GM21723 (cell line): Measurements from ENCODE around the gene RALA.

ENCODE experiments used
- ATAC-seq: cut with Tn5 transposase; IDR thresholded peaks from one replicate; pipeline ENCODE4 v1.9.1; 2021; ENCODE audit warnings: mild to moderate bottlenecking, moderate library complexity; ENCODE audit not compliant: unreplicated experiment

The RALA gene, protein sequence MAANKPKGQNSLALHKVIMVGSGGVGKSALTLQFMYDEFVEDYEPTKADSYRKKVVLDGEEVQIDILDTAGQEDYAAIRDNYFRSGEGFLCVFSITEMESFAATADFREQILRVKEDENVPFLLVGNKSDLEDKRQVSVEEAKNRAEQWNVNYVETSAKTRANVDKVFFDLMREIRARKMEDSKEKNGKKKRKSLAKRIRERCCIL

DNA sequence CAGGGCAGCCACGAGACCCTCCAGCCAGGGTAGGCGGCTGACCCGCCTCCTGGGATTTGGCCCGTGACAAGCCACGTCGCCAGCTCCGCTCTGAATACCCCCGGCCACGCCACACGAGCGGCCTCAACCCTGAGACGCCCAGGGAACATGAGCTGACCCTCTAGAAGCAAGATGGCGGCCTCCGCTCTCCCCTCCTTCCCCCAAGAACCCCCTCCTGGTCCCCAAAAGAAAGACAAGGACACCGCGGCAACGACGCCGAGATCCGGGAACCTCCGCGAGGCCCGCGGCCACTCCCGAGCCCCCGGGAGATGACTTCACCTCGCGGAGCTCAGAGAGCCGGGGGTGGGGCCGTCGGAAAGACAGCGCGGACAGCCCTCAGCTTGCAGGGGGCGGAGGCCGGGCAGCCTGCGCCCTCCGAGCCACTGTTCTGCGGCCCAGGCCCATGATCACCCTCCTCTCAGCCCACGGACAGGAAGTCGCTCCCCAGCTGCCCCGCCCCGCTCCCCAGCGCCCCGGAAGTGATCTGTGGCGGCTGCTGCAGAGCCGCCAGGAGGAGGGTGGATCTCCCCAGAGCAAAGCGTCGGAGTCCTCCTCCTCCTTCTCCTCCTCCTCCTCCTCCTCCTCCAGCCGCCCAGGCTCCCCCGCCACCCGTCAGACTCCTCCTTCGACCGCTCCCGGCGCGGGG lies at the start of gene RALA:
RALA (plus strand) TSS at position 526 of the 685 bp plus-strand sequence. CDS start 63,096 bp downstream, outside the sequence.
- ATAC-seq = peak; percentile 93

DNA sequence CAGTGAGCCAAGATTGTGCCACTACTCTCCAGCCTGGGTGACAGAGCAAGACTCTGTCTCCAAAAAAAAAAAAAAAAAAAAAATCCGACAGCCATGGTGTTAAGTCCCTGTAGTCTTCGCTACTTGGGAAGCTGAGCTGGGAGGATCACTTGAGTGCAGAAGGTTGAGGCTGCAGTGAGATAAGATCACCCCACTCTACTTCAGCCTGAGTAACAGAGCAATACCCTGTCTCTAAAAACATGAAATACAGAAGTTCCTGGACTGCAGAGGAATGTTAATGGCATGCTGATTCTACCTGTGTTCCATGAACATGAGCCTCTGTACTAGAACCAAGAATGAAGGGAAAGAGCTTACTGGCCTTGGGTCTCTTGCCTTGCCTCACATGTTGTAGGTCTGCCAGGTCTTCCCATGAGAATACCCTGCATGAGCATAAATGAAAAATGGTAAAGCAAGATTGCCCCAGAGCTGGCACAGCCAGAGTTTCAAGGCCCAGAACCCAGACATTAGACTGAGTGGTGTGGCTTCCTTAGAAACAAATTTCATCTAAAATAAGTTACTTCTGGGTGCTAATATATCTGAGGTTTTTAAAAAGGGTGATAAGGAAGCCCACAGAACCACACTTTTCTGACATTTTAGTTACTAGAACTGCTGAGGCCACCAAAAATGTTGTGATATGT lies 48.6 kb upstream of the RALA start:
- no peak for ATAC-seq

DNA sequence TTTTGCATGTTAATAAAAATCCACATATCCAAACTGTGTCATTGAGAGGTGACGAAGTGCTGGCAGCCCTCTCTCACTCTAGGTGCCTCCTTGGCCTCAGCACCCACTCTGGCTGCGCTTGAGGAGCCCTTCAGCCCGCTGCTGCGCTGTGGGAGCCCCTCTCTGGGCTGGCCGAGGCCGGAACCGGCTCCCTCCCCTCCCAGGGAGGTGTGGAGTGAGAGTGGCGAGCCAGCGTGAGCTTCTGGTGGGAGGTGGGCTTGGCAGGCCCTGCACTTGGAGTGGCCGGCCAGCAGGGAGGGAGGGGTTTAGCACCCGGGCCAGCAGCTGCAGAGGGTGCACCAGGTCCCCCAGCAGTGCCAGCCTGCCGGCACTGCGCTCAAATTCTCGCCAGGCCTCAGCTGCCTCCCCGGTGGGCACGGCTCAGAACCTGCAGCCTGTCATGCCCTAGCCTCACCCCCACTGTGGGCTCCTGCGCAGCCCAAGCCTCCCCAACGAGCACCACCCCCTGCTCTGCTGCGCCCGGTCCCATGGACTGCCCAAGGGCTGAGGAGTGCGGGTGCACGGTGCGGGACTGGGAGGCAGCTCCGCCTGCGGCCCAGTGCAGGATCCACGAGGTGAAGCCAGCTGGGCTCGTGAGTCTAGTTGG lies 46.0 kb upstream of the RALA start:
- no peak for ATAC-seq

DNA sequence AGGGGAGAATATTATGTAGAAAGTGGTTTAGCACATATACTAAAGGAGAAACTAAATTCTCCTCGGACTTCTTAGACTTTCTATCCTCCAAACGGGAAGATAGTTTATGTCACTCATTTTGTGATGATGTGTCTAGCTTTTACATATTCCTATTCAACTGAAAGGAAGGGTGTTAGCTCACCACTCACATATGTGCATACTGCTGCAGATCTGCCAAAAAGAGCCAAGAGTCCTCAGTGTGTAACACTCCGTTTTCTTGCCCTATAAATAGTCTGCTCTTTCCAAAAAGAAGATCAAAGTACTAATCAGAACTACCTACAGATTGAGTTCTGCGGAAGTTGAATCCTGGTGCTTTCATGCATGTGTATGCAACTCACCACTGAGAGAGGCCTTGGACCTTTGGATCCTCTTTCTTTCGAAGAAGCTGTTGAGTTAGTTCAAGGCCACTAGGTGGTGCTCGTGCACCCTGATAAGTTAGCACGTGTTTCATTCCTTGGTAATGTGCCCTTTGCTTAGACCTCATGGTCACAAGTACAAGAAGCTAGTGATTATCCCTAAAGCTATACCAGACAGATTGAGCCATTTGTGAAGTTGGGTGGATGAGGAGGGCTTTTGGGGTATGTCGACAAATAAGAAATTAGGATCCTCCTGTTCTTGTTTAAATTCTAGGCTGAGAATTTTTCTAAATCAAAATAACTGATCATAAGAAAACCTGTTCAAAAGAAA lies 43.1 kb upstream of the RALA start:
- peak; percentile 96 for ATAC-seq

DNA sequence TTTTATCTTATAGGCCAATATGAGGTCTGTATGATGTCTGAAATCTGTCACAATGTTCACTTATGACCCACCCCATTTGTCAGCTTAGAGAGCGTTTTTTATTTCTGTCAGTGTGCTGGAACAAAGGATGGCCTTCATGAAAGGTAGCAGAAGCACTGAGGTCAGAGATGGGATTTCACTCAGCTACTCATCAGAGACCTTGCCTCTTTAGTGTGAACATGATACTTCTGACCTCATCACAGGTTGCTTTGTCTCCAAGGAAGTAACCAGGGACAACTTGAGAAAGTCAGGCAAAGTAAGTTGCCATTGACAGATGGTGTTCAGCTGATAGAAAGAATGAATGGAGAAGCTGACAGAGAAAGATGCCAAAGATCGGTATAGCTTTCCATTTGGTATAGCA lies 40.8 kb upstream of the RALA start:
- no peak for ATAC-seq

DNA sequence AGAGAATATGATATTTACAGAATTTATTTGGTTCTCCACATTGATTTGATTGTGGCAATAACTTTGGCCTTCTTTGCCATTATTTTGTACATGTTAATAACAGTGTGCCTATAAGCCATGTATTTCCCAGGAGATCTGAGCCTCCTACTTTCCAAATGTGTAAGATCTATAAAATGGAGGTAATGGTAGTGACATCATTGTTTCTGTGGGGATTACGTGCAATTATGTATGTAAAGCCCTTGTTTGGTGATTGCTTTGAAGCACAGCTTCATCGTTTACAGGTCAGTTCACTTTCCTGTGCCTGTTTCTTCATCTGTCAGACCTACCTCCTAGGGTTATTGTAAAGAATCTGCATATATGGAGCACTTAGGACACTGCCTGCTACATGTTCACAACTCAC lies 39.8 kb upstream of the RALA start:
- ATAC-seq = no peak

DNA sequence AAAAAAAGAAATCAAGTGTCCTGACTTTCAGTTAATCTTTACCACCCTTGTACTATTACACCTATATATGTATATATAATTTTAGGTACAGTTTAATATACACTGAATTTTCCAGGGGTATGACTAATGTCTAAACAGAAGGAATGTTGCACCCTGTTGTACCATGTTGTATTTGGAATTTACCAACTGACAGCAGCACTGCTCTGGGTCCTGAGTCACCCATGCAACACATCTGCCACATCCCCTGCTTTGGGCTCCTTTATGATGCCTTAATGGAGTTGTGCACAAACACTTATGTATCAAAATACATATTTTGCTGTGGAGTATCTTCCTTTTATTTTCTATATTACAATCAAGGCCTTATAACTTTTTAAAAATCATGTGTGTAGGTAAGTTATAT lies 36.0 kb upstream of the RALA start:
- ATAC-seq = no peak

DNA sequence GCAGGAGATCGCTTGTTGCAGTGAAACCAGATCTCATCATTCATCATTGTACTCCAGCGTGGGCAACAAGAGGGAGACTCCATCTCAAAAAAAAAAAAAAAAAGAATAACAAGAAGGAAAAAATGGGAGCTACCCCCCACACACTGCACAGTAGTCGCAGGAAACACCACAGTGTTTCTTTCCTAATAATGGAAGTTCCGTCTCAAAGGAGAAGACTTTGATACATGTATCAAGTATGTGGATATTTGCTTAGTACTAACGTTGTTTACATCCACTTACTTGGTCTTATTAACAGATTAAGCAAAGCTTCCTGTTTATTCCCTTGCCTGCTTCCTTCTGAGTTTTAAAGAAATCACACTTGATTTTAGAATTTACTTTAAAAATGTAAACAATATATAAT lies 35.0 kb upstream of the RALA start:
- no peak for ATAC-seq

DNA sequence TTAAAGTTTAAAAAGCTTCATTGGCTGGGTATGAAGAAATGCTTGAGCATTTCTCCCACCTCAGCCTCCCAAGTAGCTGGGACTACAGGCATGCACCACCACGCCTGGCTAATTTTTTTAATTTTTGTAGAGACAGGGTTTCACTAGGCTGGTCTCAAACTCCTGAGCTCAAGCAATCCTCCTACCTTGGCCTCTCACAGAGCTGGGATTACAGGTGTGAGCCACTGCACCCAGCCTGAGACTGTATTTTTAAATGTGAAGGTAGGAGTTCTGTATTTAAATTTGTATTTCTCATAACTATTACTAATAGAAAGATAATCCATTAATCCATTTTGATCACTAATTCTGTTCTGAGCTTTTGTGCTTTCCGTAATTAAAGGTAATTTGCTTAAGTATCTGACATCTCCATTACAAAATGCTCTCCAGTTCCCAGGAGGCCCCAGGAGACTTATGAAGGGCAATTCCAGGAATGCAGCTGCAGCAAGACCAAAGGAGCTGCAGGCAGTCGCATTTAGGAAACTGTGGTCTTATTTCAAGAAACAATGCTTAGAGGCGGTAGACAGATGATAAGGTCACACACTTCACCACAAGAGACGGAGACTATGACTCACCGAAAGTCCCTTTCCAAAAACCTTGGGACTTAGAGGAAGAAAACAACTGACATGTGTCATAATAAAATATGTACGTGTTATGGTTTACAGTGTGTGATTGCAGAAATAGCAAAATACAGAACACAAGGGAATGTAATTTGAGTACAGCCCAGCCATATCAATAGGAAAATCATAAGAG lies 33.9 kb upstream of the RALA start:
- ATAC-seq = peak; percentile 90

DNA sequence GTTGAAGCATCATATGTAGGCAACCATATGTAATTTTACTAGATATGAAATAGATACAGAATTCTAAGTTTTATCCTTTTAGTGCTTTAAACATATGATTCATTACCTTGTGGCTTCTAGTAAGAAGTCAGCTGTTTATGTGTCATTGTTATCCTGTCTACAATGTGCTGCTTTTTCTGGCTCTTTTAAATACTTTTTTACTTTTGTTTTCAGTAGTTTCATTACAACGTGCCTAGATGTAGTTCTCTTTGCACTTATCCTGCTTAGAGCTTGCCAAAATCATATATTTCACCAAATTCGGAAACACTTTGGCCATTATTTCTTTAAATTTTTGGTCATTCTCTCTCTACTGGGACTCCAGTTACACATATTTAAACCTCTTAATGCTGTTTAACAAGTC lies 30.8 kb upstream of the RALA start:
- peak; percentile 43 for ATAC-seq

DNA sequence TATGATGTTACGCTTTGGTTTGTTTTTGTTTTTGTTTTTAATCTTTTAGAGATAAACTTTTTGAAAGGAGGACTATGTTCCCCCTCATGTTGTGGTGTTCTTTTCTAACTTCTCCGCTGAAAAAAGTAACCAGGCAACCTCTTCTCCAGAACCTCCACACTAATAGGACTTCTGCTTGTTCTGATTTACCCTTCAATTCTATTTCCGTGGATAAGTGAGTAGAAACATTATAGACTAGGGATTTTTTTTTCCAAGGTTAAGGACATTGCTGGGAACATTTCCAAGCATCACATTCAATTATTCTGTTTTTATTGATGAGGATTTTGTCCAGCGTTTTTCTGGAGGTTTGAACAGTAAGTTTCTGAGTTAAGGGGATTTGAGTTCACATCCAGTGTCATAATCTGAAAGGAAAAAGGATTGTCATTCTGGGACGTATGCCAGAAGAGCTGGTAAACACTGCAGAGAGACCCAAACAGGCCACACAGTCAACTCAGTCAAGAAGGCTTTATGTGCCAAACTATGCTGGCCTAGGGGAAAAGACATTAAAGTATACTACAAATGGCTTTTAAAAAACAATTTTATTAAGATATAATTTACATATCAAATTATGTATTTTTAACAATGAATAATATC lies 28.3 kb upstream of the RALA start:
- ATAC-seq = no peak

DNA sequence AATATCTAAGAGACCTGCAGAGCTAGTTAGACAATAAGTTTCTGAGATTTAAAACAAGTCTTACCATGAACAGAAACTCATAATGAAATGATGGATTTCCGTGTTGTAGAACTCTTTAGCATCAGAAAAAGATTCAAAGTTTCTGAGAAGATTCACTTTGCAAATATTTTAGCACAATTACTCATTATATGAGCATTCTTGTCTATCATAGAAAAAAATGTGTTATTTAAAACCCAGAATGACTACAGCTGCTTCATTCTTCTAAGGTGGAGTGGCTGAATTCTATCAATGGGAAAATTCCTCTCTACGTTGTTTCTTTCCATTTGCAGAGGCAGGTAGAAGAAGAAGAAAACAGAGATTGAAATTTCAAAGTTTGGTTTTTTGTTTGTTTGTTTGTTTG lies 21.0 kb upstream of the RALA start:
- no peak for ATAC-seq

DNA sequence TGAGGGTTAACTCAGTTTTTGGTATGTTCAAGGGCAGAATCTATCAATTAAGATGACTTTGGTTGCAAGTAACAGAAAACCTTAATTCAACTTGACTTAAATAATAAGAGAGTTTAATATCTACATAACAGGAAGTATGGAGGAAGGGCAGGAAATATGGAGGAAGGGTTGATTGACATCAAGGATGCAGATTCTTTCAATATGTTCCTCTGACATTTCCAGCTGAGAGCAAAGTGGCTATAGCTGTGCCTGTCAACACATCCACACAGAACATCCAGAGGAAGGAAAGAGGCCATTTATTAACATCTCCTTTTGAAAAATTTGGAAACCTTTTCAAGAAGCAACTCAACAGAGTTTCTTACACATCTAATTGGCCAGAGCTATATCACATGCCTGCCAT lies 19.4 kb upstream of the RALA start:
- no peak for ATAC-seq

DNA sequence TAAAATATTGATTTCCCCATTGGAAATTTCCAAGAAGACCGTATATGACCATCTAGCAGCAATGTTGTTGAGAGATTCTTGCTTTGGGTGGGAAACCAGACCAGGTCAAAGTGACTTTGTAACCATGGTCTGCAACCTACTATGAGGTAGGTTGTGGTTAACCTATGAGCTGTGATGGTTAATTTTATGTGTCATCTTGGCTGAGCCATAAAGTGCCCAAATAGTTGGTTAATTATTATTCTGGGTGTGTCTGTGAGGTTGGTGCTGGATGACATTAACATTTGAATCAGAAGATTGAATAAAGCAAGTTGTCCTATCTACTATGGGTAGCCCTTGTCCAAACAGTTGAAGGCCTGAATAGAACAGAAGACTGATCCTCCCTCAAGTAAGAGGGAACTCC lies 18.3 kb upstream of the RALA start:
- ATAC-seq = no peak

DNA sequence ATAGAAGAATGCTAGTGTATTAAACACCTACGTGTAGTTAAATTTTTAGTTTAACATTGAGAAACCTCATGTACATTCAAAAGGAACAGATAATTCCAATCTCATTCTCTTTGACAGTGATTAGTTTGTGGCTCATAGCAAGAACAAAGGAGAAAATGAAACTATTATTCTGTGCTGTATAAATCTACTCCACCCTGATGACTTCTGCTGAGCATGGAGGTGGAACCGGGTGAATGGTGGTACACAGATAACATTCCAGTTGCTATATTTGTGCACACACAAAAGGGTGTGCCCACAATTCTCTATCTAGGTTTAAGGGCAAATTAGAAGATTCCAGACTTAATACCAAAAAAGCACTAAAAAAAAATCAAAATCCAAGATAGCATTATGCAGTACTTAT lies 17.0 kb upstream of the RALA start:
- no peak for ATAC-seq

DNA sequence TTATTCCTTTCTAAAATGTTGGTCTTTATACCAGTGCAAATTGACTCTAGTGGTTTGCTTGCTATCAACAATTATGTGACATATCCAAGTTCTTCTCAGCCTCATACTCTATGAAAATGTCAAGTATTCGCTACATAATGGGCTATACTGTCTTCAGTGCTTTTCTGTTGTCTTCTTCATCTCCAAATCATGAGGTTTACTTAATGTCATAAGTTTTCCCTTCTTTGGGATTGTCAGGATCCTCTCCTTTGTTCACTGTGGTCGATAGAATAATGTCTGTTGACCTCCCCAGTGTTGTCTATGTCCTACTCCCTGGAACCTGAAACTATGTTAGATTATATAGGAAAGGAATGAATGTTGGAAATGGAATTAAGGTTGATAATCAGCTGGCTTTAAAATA lies 16.4 kb upstream of the RALA start:
- ATAC-seq = no peak

DNA sequence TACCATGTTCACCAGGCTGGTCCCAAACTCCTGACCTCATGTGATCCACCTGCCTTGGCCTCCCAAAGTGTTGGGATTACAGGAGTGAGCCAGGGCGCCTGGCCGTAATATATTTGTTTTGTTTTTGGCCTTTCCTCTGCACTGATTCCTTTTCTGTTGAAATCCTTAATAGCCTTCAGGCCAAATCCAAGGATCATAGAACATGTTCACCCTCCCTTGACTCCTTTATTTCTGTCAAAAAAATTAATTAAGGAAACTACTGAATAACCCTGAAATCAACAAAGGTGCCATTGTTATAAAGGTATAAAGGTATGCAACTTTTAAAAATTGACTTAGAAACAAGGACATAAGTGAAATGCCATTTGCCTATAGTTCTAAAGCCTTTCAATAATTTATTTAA lies 15.5 kb upstream of the RALA start:
- ATAC-seq = no peak

DNA sequence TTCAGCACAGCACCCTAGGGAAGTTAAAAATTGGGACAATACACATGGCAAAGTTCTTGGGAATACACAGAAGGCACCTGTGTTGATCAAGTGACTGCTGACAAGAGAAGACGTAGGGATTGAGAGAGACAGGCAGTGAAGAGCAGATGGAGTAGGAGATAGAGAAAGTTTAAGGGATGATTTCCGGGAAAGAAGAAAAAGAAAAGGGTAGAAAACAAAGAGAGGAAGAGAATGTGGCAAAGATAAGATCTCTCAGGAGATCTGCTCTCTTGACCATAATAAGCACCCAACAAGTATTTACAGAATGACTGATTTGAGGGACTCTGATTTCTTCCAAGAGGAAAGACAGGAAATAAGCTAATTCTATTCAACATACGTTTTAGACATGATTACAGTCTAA lies 15.1 kb upstream of the RALA start:
- no peak for ATAC-seq

DNA sequence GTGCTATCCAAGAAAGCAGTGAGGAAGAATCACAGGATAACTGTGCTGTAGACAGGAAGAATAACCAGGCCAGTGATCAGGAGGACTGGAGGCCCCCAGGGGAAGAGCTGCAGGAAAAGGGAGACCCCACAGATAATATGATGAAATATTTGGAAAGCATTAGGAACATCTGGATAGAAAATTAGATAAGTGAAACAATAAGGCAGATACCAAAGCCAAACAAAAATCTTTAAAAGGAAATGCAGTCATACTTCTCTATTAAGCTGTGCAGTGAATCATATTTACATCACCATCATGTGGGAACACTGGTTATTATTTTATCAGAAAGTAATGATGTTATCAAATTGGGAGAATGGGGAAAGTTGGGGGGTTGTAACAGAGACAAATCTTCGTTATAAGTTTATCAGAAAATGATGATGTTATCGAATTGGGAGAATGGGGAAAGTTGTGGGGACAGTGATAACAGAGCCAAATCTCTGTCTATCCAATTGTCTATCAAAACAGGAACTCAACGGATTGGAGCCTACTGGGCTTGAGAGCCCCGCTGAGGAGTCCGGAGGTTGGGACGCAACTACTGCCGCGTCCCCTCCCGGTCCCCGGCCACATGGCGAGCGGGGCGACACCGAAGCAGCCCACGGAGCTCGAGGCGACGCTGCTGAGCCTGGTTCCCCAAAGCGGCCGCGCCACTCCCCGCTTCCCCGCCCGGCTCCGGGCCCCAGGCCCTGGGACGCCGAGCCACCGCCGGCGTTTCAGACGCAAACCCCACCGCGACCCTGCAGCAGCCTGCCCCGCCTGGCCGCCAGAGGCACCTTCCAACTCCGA lies 14.0 kb upstream of the RALA start:
- peak; percentile 66 for ATAC-seq
